Erythroblast (primary cell): ENCODE data around the gene PMM1.

Source experiments
- GATA1 ChIP-seq: IDR thresholded peaks from 2 replicates; pipeline ENCODE4 v1.6.1; 2011; ENCODE audit warnings: low read depth, mild to moderate bottlenecking, control low read depth, low read length, moderate library complexity
- POLR2A ChIP-seq: IDR thresholded peaks from 2 replicates; pipeline ENCODE4 v1.6.1; 2011; ENCODE audit warnings: mild to moderate bottlenecking, low read length

DNA sequence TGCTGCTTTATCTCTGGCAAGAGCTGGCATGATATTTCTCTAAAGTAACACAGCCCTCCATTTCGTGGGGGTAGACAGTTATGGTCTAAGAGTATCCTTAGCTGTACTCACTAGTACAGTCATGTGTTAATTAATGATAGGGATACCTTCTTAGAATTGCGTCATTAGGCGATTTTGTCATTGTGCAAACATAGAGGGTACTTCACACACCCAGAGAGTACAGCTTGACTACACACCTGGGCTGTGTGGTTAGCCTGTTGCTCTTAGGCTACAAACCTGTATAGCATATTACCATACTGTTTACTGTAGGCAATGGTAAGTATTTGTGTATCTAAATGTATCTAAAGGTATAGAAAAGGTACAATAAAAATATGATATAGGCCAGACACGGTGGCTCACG lies 48.5 kb upstream of the PMM1 start:
- TF ChIP-seq POLR2A: no peak
- no peak for TF ChIP-seq GATA1
